GM18951 (cell line): ENCODE data around the gene TMEM154.

Experiments
- POLR2A ChIP-seq: IDR thresholded peaks from 4 replicates; pipeline ENCODE4 v1.6.1; 2011; ENCODE audit warnings: mild to moderate bottlenecking; ENCODE audit not compliant: insufficient read length, insufficient read depth; ENCODE audit errors: extremely low read depth
- in situ Hi-C: fragments of 300-500 bp; cut with MboI; formaldehyde crosslinking; loops from one replicate; pipeline ENCODE4 v1.12.0; 2022; ENCODE audit warnings: low sequenced_read_pairs, mixed read lengths, inconsistent platforms; ENCODE audit not compliant: unreplicated experiment

TMEM154 gene

DNA sequence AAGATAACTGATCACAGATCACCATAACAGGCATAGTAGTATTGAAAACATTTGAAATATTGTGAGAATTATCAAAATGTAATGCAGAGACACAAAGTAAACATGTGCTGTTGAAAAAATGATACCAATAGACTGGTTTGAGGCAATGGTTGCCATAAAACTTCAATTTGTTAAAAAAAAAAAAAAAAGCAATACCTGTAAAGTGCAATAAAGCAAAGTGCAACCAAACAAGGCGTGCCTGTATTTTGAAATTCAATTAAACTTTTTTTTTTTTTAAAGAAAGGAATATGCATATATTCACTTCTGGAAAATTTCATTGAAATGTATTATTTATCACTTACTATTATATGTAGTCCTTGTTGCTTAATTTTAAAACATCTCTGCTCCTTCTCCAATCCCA lies 27.7 kb downstream of the TMEM154 start:
- in situ Hi-C loops, result no loop called here
- TF ChIP-seq POLR2A, result no peak

DNA sequence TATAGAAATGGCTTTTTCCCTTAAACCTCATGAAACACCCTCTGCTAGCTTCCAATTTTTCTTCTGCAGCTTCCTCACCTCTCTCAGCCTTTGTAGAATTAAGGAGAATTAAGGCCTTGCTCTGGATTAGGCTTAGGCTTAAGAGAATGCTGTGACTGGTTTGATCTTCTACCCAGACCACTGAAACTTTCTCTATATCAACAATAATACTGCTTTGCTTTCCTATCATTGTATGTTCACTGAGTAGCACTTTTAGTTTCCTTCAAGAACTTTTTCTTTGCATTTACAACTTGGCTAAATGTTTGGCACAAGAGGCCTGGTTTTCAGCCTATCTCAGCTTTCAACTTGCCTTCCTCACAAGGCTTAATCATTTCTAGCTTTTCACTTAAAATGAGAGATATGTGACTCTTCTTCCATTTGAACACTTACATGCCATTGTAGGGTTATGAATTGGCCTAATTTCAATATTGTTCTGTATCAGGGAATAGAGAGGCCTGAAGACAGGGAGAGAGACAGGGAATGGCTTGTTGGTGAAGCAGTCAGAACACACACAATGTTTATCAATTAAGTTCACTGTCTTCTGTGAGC lies 28.2 kb downstream of the TMEM154 start:
- TF ChIP-seq POLR2A, result no peak
- in situ Hi-C loops, result no loop called here

DNA sequence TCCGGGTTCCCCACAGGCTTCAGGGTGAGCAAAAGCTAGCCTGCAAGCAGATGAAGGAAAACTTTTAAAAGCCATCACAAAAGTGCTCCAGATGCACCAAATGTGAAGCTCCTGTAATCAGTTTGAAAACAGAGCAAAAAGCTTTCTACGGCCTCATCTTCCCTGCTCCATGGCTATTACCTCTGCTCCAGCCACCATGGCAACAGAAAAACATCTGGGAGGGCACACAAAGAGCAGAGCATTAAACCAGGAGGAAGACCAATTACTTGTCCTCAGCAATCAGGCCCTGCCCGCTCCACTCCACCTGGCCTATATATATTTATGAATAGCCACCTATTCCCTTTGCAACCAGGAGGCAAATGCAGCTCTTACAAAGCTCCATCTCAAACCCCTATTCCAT lies 33.6 kb downstream of the TMEM154 start:
- no peak for TF ChIP-seq POLR2A
- in situ Hi-C loops, result no loop called here

DNA sequence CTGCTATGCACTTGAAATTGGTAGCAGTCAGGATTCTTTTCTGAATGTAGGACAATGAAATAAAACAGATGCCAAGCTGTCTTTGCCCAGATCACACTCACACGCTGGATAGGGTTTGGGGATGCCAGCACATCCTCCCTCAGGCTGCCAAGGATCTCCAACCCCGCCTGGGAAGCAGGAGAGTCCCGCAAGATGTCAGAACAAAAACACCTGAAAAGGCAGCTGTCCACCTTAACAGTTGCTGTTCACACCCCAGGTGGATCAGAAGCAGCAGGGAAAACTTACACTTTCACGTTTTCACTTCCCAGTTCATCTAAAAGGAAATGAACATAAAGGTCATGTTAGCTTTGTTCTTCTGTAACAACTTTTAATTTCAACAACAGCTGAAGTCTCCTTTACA lies 35.7 kb downstream of the TMEM154 start:
- TF ChIP-seq POLR2A, result no peak
- in situ Hi-C loops, result loop anchor here (5.0 kb wide), 1 partner anchor 93 kb away; no protein-coding TSS in a partner anchor

DNA sequence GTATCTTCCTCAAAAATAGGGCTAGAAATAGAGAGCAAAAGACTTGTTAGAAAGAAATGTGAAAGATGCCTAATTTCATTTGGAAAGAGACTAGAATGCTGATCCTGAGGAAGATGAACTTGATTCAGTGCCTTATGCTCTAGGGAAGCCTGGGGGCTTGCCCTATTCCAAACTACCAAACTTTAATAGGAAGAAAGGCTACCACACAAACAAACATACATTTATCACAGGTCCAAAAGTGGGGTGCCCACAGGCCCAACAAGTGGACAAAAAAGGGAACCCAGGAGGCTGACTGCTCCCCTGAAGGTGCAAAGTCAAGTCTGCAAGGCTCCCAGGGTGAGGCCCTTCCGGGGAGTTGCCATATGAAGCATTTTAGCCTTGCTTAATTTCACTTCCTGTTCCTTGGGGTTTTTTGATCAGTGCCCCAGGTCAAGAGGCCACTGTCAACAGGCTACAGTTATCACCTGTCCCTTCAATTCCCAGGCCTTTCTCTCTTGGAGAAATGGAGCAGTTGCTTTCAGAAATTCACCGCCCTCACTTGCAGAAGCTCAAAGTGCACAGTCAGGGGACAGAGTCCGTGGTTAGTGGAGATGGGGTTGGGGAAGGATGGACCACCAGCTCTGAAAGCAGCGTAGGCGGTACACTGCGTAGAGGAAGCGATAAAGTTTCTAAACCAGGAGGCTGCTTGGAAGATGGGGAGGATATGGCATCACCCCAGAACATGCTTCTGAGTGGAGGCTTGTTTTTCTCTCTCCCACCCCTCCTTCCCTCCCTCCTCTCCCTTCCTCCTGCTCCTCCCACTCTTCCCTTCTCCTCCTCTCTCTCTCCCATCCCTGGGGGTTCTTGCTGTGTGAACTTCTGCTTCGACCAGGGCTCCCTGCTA lies 36.4 kb downstream of the TMEM154 start:
- peak; percentile 51 for TF ChIP-seq POLR2A
- in situ Hi-C loops, result loop anchor here (5.0 kb wide), 1 partner anchor 94 kb away; no protein-coding TSS in a partner anchor

DNA sequence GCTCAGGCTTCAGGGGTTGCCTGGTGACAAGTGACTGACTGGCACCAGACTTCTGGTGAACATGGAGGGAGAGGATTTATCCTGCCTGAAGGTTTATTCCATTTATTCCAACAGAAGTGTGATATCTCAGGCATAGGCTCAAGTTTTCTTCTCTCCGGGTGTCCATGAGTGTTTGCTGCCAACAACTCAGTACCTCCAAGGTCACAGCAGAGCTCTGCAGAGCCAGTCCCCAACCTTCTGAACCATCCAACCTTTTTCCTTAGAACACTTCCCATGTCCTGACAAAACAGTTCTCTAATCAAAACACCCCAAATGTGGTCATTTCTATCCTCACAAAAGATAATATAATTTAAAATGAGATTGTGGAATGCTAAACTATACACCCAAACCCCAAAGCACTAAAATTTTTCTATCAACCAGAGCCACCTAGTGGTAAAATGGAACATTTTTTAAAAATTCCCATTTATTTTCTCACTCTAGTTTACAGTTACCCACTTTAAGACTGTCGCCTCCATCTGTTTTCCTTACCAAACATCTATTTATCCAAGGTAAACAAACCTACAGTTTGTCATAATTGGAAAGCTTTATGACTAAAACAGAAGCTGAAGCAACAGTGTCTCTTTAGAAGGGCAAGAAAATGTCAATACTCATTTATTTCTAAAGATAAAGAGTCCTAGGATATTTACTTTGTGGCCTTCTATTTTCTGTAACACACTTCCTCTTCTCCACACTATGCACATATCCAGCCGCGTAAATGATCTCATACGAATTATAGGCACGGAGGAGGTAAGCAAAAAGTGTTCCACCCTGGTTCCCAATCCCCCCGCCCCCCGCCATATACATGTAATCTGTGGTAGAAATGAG lies 39.5 kb downstream of the TMEM154 start:
- in situ Hi-C loops, result loop anchor here (5.0 kb wide), 1 partner anchor 97 kb away; no protein-coding TSS in a partner anchor
- no peak for TF ChIP-seq POLR2A

DNA sequence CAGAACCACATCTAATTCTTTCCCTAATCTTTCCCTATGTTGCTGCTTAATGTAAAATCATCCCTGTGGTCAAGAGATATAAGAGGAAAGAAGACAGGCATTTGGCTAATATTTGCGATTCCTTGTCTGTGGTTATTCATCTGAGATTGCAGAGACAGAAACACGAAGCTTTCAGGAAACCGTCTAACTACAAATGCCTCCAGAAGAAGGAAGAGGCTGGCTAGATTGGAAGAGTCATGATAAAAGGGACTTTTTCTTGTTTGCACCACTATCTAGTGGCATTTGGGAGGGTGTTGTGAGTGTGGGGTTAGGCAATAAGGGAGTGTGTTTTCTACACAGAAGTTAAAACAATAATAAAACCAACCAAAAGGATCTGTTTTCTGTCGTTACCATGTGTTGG lies 43.9 kb downstream of the TMEM154 start:
- in situ Hi-C loops, result no loop called here
- TF ChIP-seq POLR2A, result no peak

DNA sequence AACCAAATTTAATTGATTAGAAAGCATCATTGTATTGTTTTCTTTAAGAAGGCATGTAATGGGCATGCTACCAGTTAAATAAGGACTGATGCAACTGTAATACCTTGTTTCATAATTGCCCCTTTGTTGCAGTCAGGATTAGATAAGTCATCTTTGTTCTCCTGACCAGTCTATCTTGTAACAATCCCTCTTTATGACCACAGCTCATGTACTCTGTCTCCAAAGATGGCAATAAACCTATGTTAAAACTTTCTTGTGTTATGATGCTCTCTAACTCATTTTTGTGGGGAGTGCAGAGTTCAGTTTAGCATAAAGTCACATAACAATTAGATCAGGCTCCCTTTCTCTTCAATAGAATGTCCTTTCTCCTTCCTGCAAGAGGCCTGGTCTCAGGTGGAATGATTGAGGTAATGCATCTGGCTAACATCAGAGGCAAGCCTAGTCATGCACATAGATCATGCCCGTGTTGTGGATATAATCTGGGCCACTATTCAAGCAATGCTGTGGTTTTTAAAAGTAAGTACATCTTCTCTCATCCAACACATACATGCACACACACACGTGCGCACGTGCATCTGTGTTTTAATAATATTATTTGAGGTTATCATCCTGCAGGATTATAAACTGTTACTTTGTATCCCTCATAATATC lies 45.6 kb downstream of the TMEM154 start:
- no peak for TF ChIP-seq POLR2A
- in situ Hi-C loops, result no loop called here

DNA sequence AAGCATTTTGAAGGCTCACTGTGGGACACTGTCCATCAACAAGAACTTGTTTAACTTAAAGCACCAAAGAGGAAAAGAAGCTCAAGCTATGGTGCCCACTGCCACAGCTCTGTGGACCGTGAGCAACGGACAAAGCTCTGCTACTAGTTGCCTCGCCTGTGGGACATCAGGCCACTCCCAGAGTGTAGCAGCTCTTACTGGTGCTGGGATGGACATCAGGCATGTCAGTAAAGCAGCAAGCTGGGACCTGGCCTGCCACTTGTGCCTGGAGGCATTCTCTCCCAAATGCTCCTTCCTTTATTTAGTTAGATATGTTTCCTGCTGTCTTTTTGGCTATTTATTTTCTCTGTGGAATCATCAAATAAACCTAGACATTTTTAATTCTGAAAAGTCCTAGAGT lies 46.7 kb downstream of the TMEM154 start:
- no peak for TF ChIP-seq POLR2A
- in situ Hi-C loops, result no loop called here

DNA sequence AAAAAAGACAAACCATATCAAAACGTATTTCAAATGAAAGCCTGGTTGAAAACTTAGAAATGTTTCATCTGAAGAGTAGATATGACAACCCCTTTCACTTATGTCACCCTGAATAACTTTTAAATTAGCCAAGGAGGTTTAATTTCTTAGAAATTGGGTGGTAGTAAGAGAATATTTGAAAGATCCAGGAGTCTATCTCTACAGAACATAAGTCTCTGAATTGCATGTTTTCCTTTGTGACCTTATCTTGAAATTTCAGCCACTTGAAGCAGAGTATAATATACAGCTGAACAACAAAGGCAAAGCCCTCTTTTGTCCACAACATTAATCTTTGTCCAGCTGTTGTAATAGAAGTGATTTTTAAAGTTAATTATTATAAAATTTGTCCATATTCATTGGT lies 49.5 kb downstream of the TMEM154 start:
- TF ChIP-seq POLR2A, result no peak
- in situ Hi-C loops, result no loop called here

DNA sequence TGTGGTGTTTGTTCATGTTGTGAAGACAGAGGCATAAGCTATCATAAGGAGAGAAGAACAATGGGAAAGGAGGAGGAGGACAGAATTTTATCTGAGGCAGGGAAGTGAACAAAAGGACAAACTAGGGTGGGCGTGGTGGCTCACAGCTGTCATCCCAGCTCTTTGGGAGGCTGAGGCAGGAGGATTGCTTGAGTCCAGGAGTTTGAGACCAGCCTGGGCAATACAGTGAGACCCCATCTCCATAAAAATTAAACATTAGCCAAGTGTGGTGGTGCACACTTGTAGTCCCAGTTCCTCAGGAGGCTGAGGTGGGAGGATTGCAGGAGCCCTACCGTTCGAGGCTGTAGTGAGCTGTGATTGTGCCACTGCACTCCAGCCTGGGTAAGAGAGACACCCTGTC lies 49.9 kb downstream of the TMEM154 start:
- in situ Hi-C loops, result no loop called here
- TF ChIP-seq POLR2A, result no peak

DNA sequence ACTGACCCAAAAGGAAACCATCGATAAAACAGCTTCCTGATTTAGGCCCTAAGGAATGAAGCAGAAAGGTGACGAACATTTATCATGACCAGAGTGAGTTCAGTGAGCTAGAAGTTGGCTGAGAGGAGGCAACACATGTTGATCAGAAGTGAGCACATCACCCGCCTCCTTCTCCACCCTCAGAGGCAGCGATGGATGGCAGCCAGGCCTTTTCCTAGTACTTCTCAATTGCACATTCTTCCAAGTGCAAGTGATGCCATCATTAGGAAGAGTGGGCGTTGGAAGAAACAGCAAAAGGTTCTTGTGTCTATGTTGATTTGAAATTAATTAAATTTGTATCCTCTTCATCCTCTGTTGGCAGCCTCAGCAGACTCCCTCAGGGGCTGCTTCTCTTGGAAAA lies 51.7 kb downstream of the TMEM154 start:
- in situ Hi-C loops, result no loop called here
- no peak for TF ChIP-seq POLR2A

DNA sequence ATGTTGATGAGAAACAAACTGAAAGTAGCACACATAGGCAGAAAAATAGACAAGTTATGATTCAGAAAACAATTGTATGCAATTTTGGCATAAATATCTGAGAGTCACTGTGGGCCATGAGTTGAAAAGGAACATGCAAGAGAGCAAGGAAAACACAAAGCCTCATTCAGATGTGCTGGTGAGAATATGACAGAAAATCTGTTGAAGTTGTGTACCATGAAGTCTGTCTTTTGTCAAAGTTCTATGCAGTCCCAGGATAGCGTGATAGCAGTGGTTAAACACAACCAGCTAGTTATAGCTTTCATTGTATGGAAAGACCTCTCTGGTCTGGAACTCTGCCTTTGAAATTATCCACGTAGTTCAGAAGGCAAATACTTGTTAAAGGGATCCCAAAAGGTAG lies 53.0 kb downstream of the TMEM154 start:
- TF ChIP-seq POLR2A, result no peak
- in situ Hi-C loops, result no loop called here
